22Rv1 (cell line): Measurements from ENCODE around the gene KLHL25.

Experiments
- CTCF ChIP-seq: fragments of 450-650 bp; IDR thresholded peaks from 2 replicates; pipeline ENCODE4 v1.5.1; 2017; ENCODE audit warnings: mild to moderate bottlenecking
- ZFX ChIP-seq: fragments of 450-650 bp; IDR thresholded peaks from 2 replicates; pipeline ENCODE4 v1.6.1; 2017; ENCODE audit warnings: antibody characterized with exemption, borderline replicate concordance

DNA sequence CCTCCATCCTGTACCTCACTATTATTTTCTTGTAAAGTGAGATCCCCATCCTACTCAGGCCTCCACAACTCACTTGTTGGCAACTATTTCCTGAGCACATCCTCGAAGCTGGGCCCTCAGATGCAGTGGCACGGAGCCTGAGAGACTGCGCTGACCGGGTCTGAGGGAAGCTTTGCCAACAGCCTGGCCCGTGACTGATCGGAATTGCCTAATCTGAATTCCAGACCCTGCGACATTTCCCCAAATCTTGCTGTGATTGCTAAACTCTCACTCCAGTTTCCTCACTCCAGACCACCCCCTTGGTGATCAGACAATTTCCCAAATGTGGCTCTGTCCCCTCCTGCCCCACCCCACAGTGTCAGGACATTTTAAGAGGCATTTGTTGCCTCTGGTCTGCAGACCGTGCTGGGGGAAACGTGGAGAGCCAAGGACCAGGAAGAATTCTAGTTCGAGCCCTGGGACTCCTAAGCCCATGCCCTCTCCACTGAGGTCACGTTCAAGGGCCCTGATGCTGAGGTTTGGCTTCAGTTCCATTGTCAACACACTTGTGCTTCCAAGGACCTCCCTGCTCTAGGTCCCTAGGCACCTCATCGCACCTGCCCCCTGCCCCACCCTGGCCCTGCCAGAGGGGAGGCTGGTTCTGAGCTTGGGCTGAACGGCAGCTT, 22.8 kb downstream of the KLHL25 start:
- TF ChIP-seq CTCF (no peak), ZFX (no peak)
